ENCODE results near the gene MSI2.

Gene MSI2

DNA sequence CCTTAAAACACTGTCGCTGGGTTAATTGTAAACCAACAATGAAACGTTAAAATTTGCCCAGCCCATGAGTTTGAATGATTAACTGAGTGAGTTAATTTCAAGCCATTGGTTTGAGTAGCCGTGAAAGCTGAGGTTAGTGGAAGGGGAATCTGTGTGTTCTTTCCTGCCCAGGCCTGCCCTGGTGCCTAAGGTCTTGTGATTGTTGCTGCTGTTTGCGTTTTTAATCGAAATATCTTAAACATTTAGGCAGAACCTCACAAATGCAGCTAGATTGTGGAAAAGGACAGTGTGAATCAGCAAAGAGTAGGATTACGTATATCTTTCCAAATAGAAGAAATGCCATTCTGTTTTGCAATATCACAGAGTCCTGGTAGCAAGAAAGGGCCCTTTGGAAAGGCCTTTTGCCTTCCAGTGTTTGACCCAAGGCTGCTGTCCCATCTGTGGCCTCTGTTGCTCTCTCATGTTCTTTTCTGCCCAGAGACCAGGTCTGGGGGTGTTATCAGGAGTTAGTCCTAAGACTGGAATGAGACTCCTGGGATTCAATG is 113.8 kb downstream of the MSI2 start:
- no peak for DNase-seq (ENCODE audit: low read depth)

DNA sequence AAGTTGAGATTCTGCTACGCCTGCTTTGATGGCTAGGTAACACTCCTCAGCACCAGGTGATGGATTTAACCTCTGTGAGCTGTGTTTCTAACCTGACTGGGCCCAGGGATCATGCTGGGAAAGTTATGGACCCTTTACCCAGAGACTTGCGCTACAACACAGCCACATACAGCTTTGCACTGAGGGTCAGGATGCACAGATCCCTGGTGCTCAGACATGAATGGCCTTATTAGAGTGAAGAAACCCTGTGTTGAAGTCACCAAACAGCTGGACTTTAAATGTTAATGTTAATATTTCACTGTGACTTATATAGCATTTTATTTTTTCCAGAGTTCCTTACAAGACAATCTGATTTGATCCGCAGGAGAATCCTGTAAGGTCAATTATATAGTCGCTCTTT is 114.3 kb downstream of the MSI2 start:
- DNase-seq (ENCODE audit: low read depth) = no peak

DNA sequence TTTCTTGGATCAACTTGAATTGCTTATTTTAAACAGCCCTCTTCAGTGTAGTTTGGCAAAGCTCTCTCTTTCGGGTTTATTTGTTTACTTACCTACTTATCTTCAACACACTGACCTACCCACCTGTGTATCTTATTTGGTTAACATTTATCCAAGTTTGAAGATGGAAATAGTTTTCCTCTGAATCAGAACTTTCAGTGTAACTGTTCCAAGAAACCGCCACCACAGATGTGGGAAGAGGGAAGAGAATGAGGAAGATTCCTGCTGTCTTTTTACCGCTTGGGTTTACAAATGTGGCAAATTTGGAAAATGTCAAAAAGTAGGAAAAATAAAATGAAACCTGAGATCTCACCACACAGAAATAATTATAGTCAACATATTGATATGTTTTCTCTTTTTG is 115.8 kb downstream of the MSI2 start:
- DNase-seq (ENCODE audit: low read depth) = no peak

DNA sequence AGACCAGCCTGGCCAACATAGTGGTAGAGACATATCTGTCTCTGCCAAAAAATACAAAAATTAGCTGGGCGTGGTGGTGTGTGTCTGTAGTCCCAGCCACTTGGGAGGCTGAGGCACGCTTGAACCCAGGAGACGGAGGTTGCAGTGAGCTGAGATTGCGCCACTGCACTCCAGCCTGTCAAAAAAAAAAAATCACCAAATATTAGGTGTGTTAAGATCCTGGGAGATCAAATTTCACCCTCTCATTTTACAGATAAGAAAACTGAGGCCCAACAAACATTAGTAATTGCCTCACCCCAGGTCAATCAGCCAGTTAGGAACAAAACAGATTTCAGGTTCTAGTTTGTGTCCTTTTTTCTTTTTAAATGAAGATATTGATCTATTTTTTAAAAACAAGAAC is 116.7 kb downstream of the MSI2 start:
- no peak for DNase-seq (ENCODE audit: low read depth)

DNA sequence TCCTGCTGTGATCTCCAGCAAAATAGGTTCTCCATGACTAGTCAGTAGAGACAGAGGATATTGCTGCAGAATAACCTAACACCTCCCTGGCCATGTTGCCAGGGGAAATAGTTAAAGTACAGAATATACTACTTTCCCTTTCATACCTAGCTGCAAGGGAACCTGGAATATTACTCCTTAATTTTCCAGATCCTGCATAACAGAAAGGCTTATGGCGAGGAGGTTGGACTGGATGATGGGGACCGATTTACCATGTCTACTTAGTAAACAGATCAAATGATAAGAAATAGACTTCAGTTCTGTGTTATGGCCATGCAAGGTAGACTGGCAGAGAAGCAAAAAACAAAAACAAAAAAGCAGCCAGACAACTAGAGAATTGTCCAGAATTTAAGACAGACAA is 117.4 kb downstream of the MSI2 start:
- DNase-seq (ENCODE audit: low read depth) = no peak

DNA sequence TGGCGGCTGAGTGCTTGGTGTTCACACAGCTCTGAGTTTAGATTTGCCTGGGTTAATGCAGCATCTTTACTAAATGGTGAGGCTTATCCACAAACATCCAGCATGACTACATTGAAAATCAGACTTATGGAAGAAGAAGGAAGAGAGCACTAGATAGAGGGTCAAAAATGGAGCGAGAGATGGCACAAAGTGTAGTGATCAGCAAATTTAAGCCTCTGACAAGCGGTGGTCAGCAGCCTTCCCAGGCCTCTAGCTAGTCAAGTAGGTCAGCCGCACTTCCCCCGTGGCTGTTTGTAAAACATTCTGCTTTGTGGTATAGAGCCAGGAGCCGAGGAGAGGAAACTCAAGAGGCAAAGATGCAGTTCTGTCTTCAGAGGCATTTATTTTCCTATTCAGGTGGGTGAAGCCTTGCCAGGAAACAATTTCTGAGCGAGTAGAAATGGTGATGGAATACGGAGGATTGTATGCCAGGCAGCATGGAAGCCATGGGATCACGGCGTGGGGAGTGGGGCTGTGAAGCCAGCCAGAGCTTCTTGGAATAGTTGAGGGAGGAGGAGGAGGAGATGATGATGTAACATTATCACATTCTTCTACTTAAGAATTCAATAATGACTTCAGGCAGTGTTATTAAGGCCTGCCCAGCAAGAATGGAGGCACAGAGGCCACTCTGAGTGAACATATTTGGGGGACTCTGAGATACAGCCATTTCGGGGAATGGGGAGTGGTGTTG is 118.9 kb downstream of the MSI2 start:
- no peak for DNase-seq (ENCODE audit: low read depth)

DNA sequence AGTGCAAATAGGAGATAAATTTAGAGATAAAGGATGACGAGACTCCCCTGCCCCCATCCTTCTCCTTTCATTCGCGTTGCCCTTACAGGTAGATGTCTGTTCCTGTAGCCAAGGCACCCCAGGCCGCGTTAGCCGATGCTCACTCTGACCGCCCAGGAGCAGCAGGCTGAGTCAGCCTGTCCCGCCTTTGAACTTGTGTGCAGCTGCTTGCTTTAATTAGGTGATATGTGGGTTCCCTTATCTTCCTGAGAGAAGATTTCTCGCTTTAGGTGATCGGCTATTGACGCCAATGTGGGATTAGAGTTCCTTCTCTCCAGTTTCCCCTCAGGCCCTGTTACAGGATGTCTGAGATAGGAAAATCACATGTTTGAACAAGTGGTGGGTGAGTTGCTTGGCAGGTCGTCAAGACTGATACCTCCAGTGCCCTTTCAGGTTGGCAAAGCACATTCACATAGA is 119.5 kb downstream of the MSI2 start:
- no peak for DNase-seq (ENCODE audit: low read depth)

DNA sequence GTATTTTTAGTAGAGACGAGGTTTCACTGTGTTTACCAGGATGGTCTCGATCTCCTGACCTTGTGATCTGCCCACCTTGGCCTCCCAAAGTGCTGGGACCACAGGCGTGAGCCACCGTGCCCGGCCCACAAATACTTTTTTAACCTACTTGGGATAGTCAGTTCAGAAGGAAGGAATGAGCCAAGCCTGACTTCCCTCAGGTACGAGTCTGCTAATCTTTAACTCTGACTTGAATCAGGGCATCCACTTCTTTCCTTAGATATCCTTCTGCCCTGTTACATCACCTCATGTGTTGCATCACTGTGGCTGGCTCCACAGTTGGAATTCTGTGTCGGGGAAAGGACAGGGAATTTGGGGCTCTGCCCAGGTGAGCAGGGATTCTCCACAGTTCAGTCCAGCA is 120.8 kb downstream of the MSI2 start:
- no peak for DNase-seq (ENCODE audit: low read depth)

DNA sequence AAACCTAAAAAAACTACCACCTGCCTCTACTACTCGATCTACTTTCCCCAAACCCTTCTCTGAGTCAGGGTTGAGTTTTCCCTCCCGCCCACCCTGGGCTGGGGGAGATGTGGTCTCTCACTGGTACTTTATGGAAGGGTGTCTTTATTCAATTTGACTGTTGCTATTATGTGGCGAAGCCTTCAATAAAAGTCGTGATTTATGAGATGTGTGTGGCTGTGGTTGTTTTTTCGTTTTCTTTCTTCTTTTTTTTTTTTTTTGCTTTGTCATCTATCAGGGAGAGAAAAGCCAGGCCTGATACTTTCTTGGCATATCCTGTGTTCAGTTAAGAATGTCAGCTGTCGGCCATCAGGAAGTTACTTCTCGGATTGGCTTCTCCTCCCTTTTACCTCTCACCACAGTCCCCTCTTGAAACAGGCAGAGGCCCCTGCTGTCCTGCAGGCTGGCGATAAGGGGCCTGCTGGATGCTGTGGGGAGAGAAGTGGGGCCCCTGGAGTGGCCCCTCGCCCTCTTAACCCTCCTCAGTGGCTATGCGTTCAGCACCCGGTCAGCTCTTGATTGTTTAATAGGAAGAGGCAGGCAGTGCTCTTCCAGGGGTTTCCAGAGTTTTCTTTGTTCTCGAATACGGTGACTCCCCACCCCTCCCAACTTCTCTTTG is 123.0 kb downstream of the MSI2 start:
- DNase-seq (ENCODE audit: low read depth) = no peak

DNA sequence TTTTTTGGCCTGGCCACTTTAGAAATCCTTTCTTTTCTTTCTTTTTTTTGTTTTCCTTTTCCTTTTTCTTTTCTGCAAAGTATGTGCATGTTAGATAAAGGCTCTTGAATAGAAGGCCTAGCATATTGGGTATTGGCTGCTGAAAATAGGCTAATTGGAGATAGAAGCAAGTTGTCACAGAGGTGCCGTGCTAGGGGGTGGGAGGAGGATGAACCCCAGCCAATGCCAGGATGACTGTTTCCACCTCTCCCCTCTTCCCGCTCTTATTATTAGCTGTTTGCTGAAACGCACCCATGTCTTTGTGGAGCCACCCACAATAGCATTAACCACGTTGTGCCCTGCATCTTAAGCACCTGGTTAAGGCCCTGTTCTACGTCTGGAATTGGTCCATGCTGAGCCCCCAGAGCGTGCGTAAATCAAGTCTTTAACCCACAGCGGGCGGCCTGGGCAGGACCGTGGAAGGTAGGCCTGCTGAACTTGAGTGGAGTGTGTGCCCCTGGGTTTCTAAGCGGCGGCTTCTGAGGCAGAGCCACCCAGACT is 123.6 kb downstream of the MSI2 start:
- DNase-seq (ENCODE audit: low read depth) = no peak

DNA sequence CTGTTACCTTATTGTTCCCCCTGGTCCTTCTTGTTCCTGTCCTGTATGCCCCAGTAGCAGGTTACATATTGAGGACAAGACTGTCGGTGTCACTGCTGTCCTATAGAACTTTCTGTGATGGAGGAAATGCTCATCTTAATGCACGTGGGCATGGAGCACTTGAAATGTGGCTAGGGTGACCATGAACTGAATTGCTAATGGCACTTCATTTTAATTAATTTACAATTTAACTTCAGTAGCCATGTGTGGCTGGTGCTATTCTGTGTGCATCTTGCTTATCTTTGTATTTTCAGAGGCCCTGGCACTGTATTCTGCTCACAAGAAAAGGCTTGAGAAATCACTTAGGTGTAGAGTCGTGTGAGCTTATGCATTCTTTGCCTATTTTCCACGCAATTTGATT is 125.2 kb downstream of the MSI2 start:
- no peak for DNase-seq (ENCODE audit: low read depth)

DNA sequence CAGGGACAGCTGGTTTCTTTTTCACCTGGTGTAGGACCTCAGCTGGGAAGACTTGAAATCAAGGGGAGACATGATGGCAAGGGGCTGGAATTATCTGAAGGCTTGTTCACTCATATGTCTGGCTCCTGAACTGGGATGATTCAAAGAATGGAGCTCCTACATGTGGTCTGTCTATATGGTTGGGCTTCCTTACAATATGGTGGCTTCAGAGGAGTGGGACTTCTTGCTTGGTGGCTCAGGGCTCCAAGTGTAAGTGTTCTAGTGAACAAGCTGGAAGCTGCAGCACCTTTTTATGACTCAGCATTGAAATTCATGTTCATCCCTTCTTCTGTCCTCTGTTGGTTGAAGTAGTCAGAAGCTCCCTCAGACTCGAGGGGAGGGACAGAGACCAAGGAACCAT is 127.9 kb downstream of the MSI2 start:
- DNase-seq (ENCODE audit: low read depth) = no peak

DNA sequence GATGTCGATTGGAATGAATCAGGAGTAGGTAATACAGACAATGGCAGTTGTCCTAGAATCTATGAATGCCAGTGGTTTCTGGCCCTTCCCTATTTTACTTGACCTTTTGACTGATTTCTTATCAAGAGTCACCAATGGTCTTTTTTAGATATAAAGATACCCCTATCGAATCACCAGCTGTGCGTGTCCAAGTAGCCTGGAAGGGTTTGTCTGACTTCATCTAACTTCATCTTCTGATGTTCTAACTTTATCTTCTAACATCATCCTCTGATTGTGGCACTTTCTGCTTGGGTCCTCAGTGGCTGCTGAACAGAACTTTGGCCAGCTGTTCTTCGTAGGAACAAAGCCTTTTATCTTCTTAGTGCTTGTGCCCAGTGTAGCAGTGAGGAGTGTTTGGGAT is 129.7 kb downstream of the MSI2 start:
- no peak for DNase-seq (ENCODE audit: low read depth)

DNA sequence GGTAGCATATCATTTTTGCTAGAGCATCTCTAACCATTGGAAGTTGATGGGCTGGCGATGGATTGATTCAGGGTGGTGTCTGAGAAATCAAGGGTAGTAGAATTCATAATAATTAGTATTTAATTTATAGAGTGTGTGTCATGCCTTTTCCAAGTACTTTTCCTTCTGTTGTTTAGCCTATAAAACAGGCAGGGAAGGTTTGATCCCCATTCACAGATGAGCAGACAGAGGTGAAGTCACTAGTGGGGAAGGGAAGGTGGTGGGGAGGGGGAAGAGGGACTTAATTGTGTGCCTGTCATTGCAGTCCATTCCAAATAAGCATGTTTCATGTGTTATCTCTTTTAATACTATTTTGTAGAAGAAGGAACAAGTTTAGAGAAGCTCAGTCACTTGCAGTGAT is 131.3 kb downstream of the MSI2 start:
- no peak for DNase-seq (ENCODE audit: low read depth)

DNA sequence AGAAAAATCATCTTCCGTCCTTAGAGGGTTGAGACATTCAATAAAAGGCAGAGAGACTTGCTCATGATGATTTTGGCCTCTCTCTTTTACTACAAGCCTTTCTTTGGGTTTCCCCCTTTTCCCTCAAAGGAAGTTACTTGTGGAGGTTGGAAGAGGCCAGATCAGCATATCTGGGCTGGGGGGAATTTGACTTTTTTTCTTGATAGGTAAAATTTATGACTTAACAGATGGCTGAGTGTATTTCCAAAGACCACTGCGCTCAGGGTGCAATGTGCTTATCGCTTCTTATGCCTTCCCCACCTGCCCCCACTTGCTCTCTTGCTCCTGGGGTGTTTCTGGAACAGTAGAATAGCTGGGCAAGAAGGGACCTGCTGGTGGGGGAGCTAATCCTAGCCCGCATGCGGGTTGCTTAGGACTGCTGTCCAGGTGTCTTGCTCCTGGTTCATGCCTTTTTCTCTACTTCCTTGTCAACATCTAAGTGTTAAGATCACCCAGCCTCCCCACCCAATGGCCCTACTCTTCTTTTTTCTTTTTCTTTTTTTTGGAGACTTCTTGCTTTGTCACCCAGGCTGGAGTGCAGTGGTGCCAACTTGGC is 131.9 kb downstream of the MSI2 start:
- no peak for DNase-seq (ENCODE audit: low read depth)

DNA sequence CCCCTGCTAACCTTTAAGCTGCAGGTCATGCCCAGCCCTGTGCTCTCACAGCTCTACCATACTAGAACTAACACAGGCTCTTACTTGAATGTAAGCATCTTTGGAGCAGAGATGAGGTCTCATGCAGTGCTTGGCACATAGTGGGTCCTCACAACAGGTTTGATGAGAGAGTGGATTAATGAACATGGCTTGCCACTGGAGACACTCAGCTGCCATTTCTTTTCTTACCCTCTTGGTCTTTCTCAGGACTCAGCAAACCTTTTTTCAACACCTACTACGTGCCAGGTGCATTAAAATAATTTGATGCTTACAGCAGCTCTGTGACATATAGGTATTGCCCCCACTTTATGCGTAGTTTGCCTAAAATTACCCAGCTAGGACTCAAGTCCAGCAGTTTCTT is 133.2 kb downstream of the MSI2 start:
- DNase-seq (ENCODE audit: low read depth) = no peak

DNA sequence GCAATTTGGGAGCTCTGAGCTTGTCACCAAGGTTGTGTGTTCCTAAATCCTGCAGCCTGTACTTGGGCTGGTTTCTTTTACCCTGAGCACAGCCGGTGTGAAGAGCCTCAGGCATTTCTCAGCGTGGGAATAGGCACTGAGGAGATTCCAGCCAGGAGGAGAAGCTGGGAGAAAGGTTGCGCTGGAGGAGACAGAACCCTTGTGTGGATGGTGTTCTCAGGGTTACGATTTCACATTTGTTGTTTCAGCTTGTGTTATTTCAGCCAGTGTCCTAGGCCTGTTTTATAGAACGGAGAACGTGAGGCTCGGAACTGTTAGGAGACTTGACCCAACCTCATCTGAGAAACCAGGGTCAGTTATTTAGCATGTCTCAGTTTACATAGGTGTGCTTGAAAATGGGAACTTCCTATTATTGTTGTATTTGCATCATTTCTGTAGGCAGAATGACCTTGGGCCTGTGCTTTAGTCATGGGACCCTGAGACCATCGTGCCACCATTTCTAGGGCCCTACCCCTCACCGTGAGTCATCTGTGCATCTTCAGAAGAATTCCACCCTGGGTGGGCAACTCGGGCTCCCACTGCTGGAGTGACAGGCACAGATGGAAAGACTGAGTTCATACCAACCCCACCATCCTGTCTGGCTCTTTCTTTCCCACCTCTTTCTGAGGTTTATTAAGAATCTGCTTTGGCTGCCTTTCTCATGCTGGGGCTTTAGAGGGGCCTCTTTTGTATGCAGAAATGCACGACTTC is 134.9 kb downstream of the MSI2 start:
- no peak for DNase-seq (ENCODE audit: low read depth)

DNA sequence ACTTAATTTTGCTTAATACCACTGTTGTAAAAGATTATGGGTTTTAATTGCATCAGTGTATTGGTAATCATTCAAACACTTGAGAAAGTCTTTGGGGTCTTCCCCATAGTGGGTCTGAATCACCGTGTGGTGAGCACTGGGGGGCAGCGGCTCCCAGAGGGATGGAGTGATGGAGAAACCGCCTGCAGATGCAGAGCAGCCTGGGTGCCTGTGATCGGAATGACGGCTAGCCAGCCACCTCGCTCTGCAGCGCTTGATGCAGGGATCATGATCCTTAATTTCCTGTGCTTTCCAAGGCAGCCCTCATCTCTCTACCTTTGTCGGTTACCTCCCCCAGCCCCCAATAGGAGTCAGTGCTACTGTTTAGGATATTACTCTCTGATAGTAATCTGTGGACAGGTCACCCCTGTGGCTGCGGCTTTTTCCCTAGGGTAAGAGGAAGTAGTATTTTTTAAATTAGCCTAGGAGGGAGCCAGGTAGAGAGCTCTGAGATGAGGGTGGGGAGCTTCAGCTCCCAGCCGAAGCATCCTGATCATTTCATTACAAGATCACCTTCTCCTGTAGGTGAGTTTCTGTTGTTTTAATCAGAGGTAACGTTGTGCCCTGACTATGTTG is 135.6 kb downstream of the MSI2 start:
- DNase-seq (ENCODE audit: low read depth) = no peak

DNA sequence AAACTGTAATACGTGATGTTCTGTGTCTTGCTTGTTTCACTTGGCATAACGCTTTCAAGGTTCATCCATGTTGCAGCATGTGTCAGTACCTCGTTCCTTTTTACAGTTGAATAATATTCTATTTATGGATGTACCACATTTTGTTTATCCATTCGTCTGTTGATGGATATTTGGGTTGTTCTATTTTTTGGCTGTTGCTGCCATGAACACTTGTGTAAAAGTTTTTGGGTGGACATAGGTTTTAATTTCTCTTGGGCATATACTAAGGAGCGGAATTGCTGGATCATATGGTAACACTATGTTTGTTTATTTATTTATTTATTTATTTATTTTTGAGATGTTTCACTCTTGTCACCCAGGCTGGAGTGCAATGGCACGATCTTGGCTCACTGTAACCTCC is 137.0 kb downstream of the MSI2 start:
- DNase-seq (ENCODE audit: low read depth) = no peak

DNA sequence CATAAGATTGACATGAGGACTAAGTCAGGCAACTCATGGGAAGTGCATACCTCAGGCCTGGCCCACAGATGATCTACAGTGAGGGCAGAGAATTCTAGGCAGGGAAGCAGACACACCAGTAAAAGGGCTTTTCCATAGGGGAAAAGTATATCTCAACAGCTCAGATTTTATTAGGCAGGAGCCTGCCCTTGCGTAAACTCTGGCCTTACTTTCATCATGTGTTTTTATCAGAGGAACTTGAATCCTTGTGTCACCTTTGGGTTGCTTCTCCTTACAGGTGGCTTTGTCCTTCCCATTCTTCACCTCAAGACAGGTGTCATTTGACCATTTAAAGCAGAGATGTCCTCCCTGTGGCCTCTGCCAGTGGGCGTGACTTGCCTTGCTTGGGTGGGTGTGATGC is 138.1 kb downstream of the MSI2 start:
- DNase-seq (ENCODE audit: low read depth) = no peak

DNA sequence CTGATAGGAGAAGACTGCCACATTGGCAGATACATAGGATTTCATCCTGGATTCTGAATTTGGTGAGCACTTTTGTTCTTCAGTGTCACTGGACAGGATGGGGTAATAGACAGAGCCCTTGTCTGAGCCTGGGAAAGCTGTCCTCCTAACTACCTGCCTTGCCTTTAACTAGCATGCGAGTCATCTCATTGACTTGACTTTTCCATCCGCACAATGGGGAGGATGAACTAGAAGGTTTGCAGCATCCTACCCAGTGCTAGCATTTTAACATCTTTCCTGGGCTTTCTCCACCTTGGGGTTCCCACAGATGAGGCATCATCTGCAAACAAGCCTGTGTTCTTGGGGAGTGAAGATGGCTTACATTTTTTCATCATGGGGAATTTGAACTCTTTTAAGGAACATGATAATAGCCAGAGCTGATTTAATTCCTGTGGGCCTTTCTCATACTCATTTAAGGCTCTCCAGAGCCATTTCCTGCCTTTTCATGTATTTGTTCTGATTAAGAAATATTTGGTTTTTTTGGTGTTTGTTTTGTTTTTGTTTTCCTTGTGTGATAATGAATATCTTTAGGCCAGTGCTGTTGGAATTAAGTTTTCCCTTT is 139.5 kb downstream of the MSI2 start:
- no peak for DNase-seq (ENCODE audit: low read depth)
